WTC11 (cell line): ENCODE results near the gene TRIM41. TPM values are rescaled to one million over a fixed set of nuclear protein-coding genes. Genes with fewer than 3 reads are reported as not detected.

Experiments used
- ATAC-seq: fragments of 200-7000 bp; cut with Tn5 transposase; 2 replicates; pipeline ENCODE4 v1.10.0; 2021; ENCODE audit warnings: mild to moderate bottlenecking, moderate library complexity
- CTCF ChIA-PET: fragments of 300-600 bp; sonication (Branson Sonifier 250); formaldehyde crosslinking; loops from one replicate; lab custom pipeline; 2021; ENCODE audit warnings: antibody characterized with exemption; lab: Charles Lee
- POLR2A ChIA-PET: fragments of 350-600 bp; sonication (Branson Sonifier 250); formaldehyde crosslinking; loops from one replicate; lab custom pipeline; 2021; ENCODE audit warnings: antibody characterized with exemption; lab: Charles Lee
- DNase-seq: peaks from one replicate; pipeline ENCODE4 v3.0.0; 2021; ENCODE audit warnings: low spot score
- H3K27ac Mint-ChIP-seq: 2 replicates; pipeline ENCODE4 v1.8.0; 2021; ENCODE audit warnings: mixed read lengths
- H3K27me3 Mint-ChIP-seq: 2 replicates; pipeline ENCODE4 v1.8.0; 2021; ENCODE audit warnings: low read depth, mild to moderate bottlenecking, moderate library complexity, mixed read lengths
- H3K36me3 Mint-ChIP-seq: 2 replicates; pipeline ENCODE4 v1.8.0; 2021; ENCODE audit warnings: mixed read lengths
- H3K4me1 Mint-ChIP-seq: 2 replicates; pipeline ENCODE4 v1.8.0; 2022; ENCODE audit warnings: mixed read lengths
- H3K4me3 Mint-ChIP-seq: 2 replicates; pipeline ENCODE4 v1.8.0; 2021; ENCODE audit warnings: mild to moderate bottlenecking, moderate library complexity, mixed read lengths
- H3K9me3 Mint-ChIP-seq: 2 replicates; pipeline ENCODE4 v1.8.0; 2021; ENCODE audit warnings: mixed read lengths
- AFF4 ChIP-seq: sonication (generic); formaldehyde crosslinking; IDR thresholded peaks from 2 replicates; pipeline ENCODE4 v1.8.1; 2023; ENCODE audit warnings: mild to moderate bottlenecking, missing genetic modification reagents, borderline replicate concordance
- E2F1 ChIP-seq: sonication (generic); formaldehyde crosslinking; IDR thresholded peaks from 2 replicates; pipeline ENCODE4 v1.8.0; 2022; ENCODE audit warnings: mild to moderate bottlenecking, missing genetic modification reagents
- NFE2L1 ChIP-seq: sonication (generic); formaldehyde crosslinking; IDR thresholded peaks from 2 replicates; pipeline ENCODE4 v1.8.1; 2023; ENCODE audit warnings: missing genetic modification reagents
- NR2C2 ChIP-seq: sonication (generic); formaldehyde crosslinking; IDR thresholded peaks from 2 replicates; pipeline ENCODE4 v1.8.0; 2022; ENCODE audit warnings: mild to moderate bottlenecking, missing genetic modification reagents
- SMAD3 ChIP-seq: sonication (generic); formaldehyde crosslinking; IDR thresholded peaks from 2 replicates; pipeline ENCODE4 v1.8.0; 2022; ENCODE audit warnings: missing genetic modification reagents, mild to moderate bottlenecking, borderline replicate concordance
- ZNF232 ChIP-seq: sonication (generic); formaldehyde crosslinking; IDR thresholded peaks from 2 replicates; pipeline ENCODE4 v1.8.0; 2022; ENCODE audit warnings: mild to moderate bottlenecking, missing genetic modification reagents
- ZNF425 ChIP-seq: fragments of 250-450 bp; sonication (Bioruptor Pico); conservative IDR thresholded peaks from 2 replicates; pipeline ENCODE4 v1.9.0; 2021; ENCODE audit warnings: mild to moderate bottlenecking
- total RNA-seq: library from RNA; stranded (reverse); gene quantifications from 3 replicates; pipeline ENCODE4 v1.2.3, GENCODE V29; 2021
- TF ChIP-seq, protein P1 (sequence below): sonication (generic); formaldehyde crosslinking; IDR thresholded peaks from 2 replicates; pipeline ENCODE4 v1.8.0; 2022; ENCODE audit warnings: mild to moderate bottlenecking, missing genetic modification reagents
- TF ChIP-seq, protein P2 (sequence below): sonication (generic); formaldehyde crosslinking; IDR thresholded peaks from 2 replicates; pipeline ENCODE4 v1.8.0; 2022; ENCODE audit warnings: mild to moderate bottlenecking, missing genetic modification reagents

TRIM41 gene
- total RNA-seq, 1 experiment from 2014 or later = 33.5 TPM

DNA sequence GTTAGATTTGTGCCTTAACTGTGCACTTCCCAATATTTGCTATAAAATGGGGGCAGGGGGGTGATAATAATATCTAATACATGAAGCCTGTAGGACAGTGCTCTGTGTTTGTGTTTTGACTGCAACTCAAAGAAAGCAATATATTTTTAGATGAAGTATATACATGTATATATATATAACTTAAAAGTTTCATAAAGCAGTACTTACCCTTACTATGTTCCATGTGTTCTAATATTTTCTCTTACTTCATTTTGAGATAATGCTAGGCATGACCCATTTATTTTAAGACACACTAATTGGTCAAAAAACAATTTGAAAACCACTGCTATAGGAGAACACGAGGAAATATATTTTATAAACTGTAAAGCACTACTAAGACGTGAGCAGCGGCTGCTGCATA, 35.5 kb downstream of the TRIM41 start (continued):
- no peak for TF ChIP-seq AFF4 (CRISPR knock-in tag)
- no peak for TF ChIP-seq E2F1 (CRISPR knock-in tag)
- TF ChIP-seq SMAD3 (CRISPR knock-in tag) = no peak

DNA sequence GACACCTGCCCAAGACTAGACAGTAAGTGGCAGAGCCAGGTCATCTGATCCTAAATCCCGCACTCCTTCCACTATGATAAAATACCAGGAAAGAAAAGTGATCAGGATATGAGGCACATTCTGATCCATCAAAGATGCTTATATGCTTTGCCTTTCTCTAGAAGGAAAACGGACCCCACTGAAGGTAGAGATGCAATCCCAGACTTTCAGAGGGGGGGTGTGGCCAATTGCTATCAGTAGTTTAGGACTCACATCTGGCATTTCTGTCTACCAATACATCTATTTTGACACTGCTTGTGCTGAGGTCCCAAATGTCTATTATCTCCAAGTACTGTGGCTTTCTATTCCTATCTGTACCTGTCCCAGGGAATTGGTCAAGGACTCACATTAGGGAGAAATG, 36.2 kb downstream of the TRIM41 start:
- ChIA-PET CTCF (interaction anchor here (1.7 kb wide), 1 partner anchor 14 kb away, joined by 4 read pairs; no protein-coding TSS in a partner anchor), POLR2A (interaction anchor here (0.9 to 1.5 kb wide), 2 partner anchors 13 to 60 kb away, joined by 3 to 4 read pairs; no protein-coding TSS in a partner anchor)
- DNase-seq = no peak

More for the DNA sequence above, 36.2 kb downstream of the TRIM41 start:
- Mint-ChIP-seq H3K27ac (no peak overlapping the region), H3K4me1 (peaks cover 22% of the 10 kb centered on the region), H3K27me3 (no peaks in the 10 kb centered on the region), H3K9me3 (no peaks in the 10 kb centered on the region), H3K4me3 (peak overlapping the region; percentile 95), H3K36me3 (peaks cover 37% of the 10 kb centered on the region)
- ATAC-seq = no peak
- no peak for TF ChIP-seq NFE2L1 (CRISPR knock-in tag)
- no peak for TF ChIP-seq ZNF232 (CRISPR knock-in tag)
- TF ChIP-seq, protein P1, sequence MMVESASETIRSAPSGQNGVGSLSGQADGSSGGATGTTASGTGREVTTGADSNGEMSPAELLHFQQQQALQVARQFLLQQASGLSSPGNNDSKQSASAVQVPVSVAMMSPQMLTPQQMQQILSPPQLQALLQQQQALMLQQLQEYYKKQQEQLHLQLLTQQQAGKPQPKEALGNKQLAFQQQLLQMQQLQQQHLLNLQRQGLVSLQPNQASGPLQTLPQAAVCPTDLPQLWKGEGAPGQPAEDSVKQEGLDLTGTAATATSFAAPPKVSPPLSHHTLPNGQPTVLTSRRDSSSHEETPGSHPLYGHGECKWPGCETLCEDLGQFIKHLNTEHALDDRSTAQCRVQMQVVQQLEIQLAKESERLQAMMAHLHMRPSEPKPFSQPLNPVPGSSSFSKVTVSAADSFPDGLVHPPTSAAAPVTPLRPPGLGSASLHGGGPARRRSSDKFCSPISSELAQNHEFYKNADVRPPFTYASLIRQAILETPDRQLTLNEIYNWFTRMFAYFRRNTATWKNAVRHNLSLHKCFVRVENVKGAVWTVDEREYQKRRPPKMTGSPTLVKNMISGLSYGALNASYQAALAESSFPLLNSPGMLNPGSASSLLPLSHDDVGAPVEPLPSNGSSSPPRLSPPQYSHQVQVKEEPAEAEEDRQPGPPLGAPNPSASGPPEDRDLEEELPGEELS (CRISPR knock-in tag) = no peak
- TF ChIP-seq ZNF425 (CRISPR knock-in tag) = no peak
- no peak for TF ChIP-seq NR2C2 (CRISPR knock-in tag)
- TF ChIP-seq, protein P2, sequence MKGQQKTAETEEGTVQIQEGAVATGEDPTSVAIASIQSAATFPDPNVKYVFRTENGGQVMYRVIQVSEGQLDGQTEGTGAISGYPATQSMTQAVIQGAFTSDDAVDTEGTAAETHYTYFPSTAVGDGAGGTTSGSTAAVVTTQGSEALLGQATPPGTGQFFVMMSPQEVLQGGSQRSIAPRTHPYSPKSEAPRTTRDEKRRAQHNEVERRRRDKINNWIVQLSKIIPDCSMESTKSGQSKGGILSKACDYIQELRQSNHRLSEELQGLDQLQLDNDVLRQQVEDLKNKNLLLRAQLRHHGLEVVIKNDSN (CRISPR knock-in tag) = no peak
- TF ChIP-seq E2F1 (CRISPR knock-in tag) = no peak
